Neural cell (in vitro differentiated cells): ENCODE data around the gene ADSS2.

Experiments
- CTCF ChIP-seq: fragments of 450-650 bp; IDR thresholded peaks from 2 replicates; pipeline ENCODE4 v1.5.1; 2014; ENCODE audit warnings: antibody characterized with exemption, mild to moderate bottlenecking, moderate library complexity; ENCODE audit not compliant: poor library complexity, severe bottlenecking
- EP300 ChIP-seq: fragments of 450-650 bp; conservative IDR thresholded peaks from 2 replicates; pipeline ENCODE4 v1.6.1; 2014; ENCODE audit warnings: antibody characterized with exemption, mild to moderate bottlenecking, moderate library complexity; ENCODE audit not compliant: poor library complexity, severe bottlenecking
- POLR2AphosphoS5 ChIP-seq: IDR thresholded peaks from 2 replicates; pipeline ENCODE4 v1.6.1; 2012
- SMC3 ChIP-seq: fragments of 450-650 bp; conservative IDR thresholded peaks from 2 replicates; pipeline ENCODE4 v1.6.1; 2014; ENCODE audit warnings: antibody characterized with exemption, mild to moderate bottlenecking, moderate library complexity; ENCODE audit not compliant: poor library complexity
- TF ChIP-seq, protein P1 (sequence below): IDR thresholded peaks from 2 replicates; pipeline ENCODE4 v1.6.1; 2012; ENCODE audit warnings: borderline replicate concordance

DNA sequence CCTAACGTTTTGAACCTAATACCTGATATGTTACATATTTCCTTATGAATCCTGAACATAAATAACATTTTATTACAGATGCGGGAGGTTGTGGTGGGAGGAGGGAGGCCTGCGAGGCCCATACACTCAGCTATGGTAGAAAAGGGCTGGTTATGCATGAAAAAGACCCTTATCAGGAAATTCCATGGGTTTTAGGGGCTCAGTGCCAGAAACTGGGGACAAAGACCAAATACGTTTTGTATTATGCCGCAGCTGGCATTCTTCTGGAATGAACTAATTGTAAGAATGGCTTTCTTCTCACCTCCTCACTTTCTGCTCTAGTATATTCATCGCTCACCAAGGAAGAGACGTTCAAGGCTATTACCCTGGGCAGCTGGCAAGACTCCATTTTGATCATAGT lies 76.7 kb downstream of the ADSS2 start:
- TF ChIP-seq POLR2AphosphoS5: no peak
- no peak for TF ChIP-seq CTCF
- TF ChIP-seq EP300: no peak
- TF ChIP-seq, protein P1, sequence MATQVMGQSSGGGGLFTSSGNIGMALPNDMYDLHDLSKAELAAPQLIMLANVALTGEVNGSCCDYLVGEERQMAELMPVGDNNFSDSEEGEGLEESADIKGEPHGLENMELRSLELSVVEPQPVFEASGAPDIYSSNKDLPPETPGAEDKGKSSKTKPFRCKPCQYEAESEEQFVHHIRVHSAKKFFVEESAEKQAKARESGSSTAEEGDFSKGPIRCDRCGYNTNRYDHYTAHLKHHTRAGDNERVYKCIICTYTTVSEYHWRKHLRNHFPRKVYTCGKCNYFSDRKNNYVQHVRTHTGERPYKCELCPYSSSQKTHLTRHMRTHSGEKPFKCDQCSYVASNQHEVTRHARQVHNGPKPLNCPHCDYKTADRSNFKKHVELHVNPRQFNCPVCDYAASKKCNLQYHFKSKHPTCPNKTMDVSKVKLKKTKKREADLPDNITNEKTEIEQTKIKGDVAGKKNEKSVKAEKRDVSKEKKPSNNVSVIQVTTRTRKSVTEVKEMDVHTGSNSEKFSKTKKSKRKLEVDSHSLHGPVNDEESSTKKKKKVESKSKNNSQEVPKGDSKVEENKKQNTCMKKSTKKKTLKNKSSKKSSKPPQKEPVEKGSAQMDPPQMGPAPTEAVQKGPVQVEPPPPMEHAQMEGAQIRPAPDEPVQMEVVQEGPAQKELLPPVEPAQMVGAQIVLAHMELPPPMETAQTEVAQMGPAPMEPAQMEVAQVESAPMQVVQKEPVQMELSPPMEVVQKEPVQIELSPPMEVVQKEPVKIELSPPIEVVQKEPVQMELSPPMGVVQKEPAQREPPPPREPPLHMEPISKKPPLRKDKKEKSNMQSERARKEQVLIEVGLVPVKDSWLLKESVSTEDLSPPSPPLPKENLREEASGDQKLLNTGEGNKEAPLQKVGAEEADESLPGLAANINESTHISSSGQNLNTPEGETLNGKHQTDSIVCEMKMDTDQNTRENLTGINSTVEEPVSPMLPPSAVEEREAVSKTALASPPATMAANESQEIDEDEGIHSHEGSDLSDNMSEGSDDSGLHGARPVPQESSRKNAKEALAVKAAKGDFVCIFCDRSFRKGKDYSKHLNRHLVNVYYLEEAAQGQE: no peak
- TF ChIP-seq SMC3: no peak
